ENCODE results near the gene POMGNT1.

The POMGNT1 gene

DNA sequence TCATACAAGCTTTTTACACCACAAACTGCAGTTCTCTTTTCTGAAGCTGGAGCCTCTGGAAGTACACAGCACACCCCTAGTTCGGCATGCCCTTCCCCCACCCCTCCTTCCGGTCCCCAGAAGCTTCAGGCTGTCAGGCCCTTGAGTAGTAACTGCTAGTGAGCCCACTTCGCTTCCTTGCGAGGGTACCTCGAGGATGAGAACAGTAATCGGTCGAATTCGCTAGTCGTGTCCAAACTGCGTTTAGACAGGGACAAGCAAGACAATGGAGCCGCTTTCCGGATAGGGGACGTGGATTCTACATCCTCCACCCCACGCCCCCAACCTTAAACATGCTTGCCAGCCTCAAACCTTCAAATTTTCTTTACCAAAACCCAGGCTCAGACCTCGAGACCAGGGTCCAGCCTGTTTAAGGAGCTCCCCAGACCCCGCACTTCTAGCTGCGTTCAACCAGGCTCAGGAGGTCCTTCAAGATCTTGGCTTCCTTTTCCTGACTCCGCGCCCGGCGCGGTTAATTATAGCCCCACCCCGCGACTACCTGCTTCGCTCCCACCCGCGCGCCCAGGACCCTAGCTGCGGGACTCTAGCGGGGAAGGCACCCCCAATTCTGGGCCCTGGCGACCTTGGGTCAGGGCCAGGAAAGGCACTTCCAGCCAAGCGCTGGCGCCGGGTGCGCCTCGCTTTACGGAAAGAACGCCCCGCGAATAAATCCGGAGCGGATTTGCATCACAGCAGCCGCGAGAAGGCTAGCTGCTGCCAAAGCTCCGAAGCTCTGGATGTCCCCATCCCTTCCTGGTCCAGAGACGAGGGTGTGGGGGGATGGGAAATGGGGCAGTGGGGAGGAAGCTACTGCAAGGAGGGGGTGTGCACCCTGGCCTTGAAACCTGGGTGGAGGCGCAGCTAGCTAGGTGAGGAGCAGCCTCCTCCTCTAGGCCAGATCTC lies 31.4 kb downstream of the POMGNT1 start:
- no peaks in the 10 kb centered on the region for H3K9me2 ChIP-seq (ENCODE audit: low read depth, low read length)
- peak overlapping the region; percentile 22; the same call in 1 of the 2 replicates for H2AFZ ChIP-seq (ENCODE audit: low read length)
- peaks cover 16% of the 10 kb centered on the region for H3K4me1 ChIP-seq (ENCODE audit: insufficient read depth, low read length, severe bottlenecking)
- H3K9me3 ChIP-seq (ENCODE audit: low read length): no peaks in the 10 kb centered on the region
- H3K27ac ChIP-seq (ENCODE audit: low read depth, low read length, poor library complexity, severe bottlenecking): no peak overlapping the region
- no peaks in the 10 kb centered on the region for H3F3A ChIP-seq (ENCODE audit: insufficient read depth, low read length)
- H4K20me1 ChIP-seq (ENCODE audit: insufficient read depth, low read length): no peaks in the 10 kb centered on the region
- H3K79me2 ChIP-seq (ENCODE audit: insufficient read depth, low read length): no peaks in the 10 kb centered on the region
- H3K9ac ChIP-seq (ENCODE audit: low read length): peak overlapping the region; percentile 31; the same call in 1 of the 2 replicates
- H3K4me3 ChIP-seq (ENCODE audit: low read depth, low read length, poor library complexity, severe bottlenecking): peak overlapping the region; percentile 51
- H3K27me3 ChIP-seq (ENCODE audit: insufficient read depth, low read length): no peaks in the 10 kb centered on the region; the same call in 1 of the 2 replicates
- H3K4me2 ChIP-seq (ENCODE audit: low read length): peak overlapping the region; percentile 67
- no peak for TF ChIP-seq EZH2 (IDR thresholded peaks at IDR 0.05; ENCODE audit: borderline replicate concordance, low read length)
- TF ChIP-seq, protein P1, sequence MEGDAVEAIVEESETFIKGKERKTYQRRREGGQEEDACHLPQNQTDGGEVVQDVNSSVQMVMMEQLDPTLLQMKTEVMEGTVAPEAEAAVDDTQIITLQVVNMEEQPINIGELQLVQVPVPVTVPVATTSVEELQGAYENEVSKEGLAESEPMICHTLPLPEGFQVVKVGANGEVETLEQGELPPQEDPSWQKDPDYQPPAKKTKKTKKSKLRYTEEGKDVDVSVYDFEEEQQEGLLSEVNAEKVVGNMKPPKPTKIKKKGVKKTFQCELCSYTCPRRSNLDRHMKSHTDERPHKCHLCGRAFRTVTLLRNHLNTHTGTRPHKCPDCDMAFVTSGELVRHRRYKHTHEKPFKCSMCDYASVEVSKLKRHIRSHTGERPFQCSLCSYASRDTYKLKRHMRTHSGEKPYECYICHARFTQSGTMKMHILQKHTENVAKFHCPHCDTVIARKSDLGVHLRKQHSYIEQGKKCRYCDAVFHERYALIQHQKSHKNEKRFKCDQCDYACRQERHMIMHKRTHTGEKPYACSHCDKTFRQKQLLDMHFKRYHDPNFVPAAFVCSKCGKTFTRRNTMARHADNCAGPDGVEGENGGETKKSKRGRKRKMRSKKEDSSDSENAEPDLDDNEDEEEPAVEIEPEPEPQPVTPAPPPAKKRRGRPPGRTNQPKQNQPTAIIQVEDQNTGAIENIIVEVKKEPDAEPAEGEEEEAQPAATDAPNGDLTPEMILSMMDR (IDR thresholded peaks at IDR 0.05; ENCODE audit: low read length): no peak
- no peaks in the 10 kb centered on the region; the same call in 1 of the 2 replicates for H3K36me3 ChIP-seq (ENCODE audit: insufficient read depth, low read length)

DNA sequence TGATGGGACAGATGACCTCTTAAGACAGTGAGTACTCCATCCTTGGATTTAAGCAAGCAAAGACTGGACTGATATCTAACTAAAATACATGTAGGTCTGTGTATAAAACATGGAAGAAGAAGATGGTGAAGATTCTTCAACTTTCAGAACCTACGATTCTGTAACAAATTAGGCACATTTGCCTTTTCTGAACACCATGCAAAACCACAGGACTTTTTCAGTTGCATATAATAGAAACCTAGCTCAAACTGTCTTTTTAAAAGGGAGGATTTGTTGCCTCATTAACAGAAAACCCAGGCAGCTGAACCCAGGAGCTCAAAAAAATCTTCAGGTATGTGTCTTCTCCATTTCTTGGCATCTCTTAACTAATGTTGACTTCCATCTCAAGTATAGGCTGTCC lies 38.0 kb downstream of the POMGNT1 start:
- no peak overlapping the region for H3K4me3 ChIP-seq (ENCODE audit: low read depth, low read length, poor library complexity, severe bottlenecking)
- no peak overlapping the region for H2AFZ ChIP-seq (ENCODE audit: low read length)

DNA sequence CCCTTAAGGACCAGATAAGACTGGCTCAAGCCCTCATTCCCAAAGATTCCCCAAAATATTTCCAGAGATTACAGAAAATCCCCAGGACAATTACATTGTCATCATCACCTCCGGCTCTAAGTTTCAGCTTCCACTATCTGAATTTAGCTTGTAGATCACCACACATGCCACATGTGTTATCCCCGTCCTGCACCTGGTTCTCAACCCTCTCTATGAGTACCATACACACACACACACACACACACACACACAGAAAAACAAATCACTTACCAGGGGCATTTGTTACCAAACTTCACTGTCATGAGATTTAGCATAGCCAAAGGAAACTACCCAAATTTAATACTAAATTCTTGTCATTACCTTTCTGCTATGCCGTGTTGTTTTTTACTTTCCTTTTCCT lies 38.7 kb downstream of the POMGNT1 start:
- H3K36me3 ChIP-seq (ENCODE audit: insufficient read depth, low read length): no peaks in the 10 kb centered on the region
- no peaks in the 10 kb centered on the region for H3F3A ChIP-seq (ENCODE audit: insufficient read depth, low read length)
- H4K20me1 ChIP-seq (ENCODE audit: insufficient read depth, low read length): no peaks in the 10 kb centered on the region
- H3K4me1 ChIP-seq (ENCODE audit: insufficient read depth, low read length, severe bottlenecking): no peaks in the 10 kb centered on the region
- H3K79me2 ChIP-seq (ENCODE audit: insufficient read depth, low read length): no peaks in the 10 kb centered on the region
- H3K27ac ChIP-seq (ENCODE audit: low read depth, low read length, poor library complexity, severe bottlenecking): no peak overlapping the region
- no peak overlapping the region for H2AFZ ChIP-seq (ENCODE audit: low read length)
- H3K9me2 ChIP-seq (ENCODE audit: low read depth, low read length): no peaks in the 10 kb centered on the region
- H3K4me2 ChIP-seq (ENCODE audit: low read length): no peak overlapping the region
- H3K4me3 ChIP-seq (ENCODE audit: low read depth, low read length, poor library complexity, severe bottlenecking): no peak overlapping the region
- no peak for TF ChIP-seq EZH2 (IDR thresholded peaks at IDR 0.05; ENCODE audit: borderline replicate concordance, low read length)
- TF ChIP-seq, protein P1 (IDR thresholded peaks at IDR 0.05; ENCODE audit: low read length): no peak
- H3K9ac ChIP-seq (ENCODE audit: low read length): no peak overlapping the region
- peaks cover 4% of the 10 kb centered on the region; the same call in 1 of the 2 replicates for H3K27me3 ChIP-seq (ENCODE audit: insufficient read depth, low read length)
- H3K9me3 ChIP-seq (ENCODE audit: low read length): no peaks in the 10 kb centered on the region

More for the DNA sequence above, 38.0 kb downstream of the POMGNT1 start:
- H3K4me1 ChIP-seq (ENCODE audit: insufficient read depth, low read length, severe bottlenecking): no peaks in the 10 kb centered on the region
- H3F3A ChIP-seq (ENCODE audit: insufficient read depth, low read length): no peaks in the 10 kb centered on the region
- no peaks in the 10 kb centered on the region for H4K20me1 ChIP-seq (ENCODE audit: insufficient read depth, low read length)
- no peaks in the 10 kb centered on the region for H3K79me2 ChIP-seq (ENCODE audit: insufficient read depth, low read length)
- H3K36me3 ChIP-seq (ENCODE audit: insufficient read depth, low read length): no peaks in the 10 kb centered on the region
- no peaks in the 10 kb centered on the region for H3K9me3 ChIP-seq (ENCODE audit: low read length)
- H3K9me2 ChIP-seq (ENCODE audit: low read depth, low read length): no peaks in the 10 kb centered on the region
- peaks cover 4% of the 10 kb centered on the region; the same call in 1 of the 2 replicates for H3K27me3 ChIP-seq (ENCODE audit: insufficient read depth, low read length)
- TF ChIP-seq, protein P1 (IDR thresholded peaks at IDR 0.05; ENCODE audit: low read length): no peak
- no peak for TF ChIP-seq EZH2 (IDR thresholded peaks at IDR 0.05; ENCODE audit: borderline replicate concordance, low read length)
- no peak overlapping the region for H3K9ac ChIP-seq (ENCODE audit: low read length)
- H3K27ac ChIP-seq (ENCODE audit: low read depth, low read length, poor library complexity, severe bottlenecking): no peak overlapping the region
- no peak overlapping the region for H3K4me2 ChIP-seq (ENCODE audit: low read length)
